GM12891 (cell line): ENCODE results near the gene PPHLN1.

Experiments
- PAX5 ChIP-seq: IDR thresholded peaks from 2 replicates; pipeline ENCODE4 v1.6.1; 2011; ENCODE audit warnings: low read length, moderate library complexity, mild to moderate bottlenecking; ENCODE audit not compliant: insufficient read depth, severe bottlenecking
- POLR2A ChIP-seq: IDR thresholded peaks from 2 replicates; pipeline ENCODE4 v1.6.1; 2011; ENCODE audit warnings: low read depth, low read length, control low read depth
- POLR2AphosphoS5 ChIP-seq: IDR thresholded peaks from 2 replicates; pipeline ENCODE4 v1.6.1; 2011; ENCODE audit warnings: low read depth, low read length, control low read depth
- POU2F2 ChIP-seq: IDR thresholded peaks from 2 replicates; pipeline ENCODE4 v1.6.1; 2011; ENCODE audit warnings: low read depth, mild to moderate bottlenecking, control low read depth, low read length, moderate library complexity
- SPI1 ChIP-seq: IDR thresholded peaks from 2 replicates; pipeline ENCODE4 v1.6.1; 2011; ENCODE audit warnings: low read depth, low read length, control low read depth
- TAF1 ChIP-seq: IDR thresholded peaks from 2 replicates; pipeline ENCODE4 v1.6.1; 2011; ENCODE audit warnings: low read depth, low read length, control low read depth

- no peak for TF ChIP-seq TAF1
- TF ChIP-seq POLR2A = no peak
- no peak for TF ChIP-seq POLR2AphosphoS5
- no peak for TF ChIP-seq SPI1
- TF ChIP-seq POU2F2 = no peak
- TF ChIP-seq PAX5 = no peak
Observed at GRCh38 chr12:42278128-42278510, 47.8 kb upstream of the PPHLN1 start.
